Stimulated activated CD4-positive, alpha-beta T cell treated with anti-CD3 and anti-CD28 coated beads, Interleukin-1b, Interleukin-23, amount 100 ng/mL, for 4 hours (primary cell): ENCODE results near the gene LANCL1.
A peak's percentile ranks its signal among the peaks of the same experiment; 100 is the strongest.

Experiments
- DNase-seq, 2 donors: peaks; one replicate each; pipeline ENCODE4 v3.0.0-alpha.2; 2020; ENCODE audit warnings: low read depth in 2 of 2

The LANCL1 gene, protein sequence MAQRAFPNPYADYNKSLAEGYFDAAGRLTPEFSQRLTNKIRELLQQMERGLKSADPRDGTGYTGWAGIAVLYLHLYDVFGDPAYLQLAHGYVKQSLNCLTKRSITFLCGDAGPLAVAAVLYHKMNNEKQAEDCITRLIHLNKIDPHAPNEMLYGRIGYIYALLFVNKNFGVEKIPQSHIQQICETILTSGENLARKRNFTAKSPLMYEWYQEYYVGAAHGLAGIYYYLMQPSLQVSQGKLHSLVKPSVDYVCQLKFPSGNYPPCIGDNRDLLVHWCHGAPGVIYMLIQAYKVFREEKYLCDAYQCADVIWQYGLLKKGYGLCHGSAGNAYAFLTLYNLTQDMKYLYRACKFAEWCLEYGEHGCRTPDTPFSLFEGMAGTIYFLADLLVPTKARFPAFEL

GRCh38 chr2:210476194-210477128 lies at the start of gene LANCL1:
TSS of gene LANCL1 (minus strand) at chr2:210476759. CDS start at chr2:210476396, 363 bp downstream.
- DNase-seq = peak; percentile 56 to 67

DNA sequence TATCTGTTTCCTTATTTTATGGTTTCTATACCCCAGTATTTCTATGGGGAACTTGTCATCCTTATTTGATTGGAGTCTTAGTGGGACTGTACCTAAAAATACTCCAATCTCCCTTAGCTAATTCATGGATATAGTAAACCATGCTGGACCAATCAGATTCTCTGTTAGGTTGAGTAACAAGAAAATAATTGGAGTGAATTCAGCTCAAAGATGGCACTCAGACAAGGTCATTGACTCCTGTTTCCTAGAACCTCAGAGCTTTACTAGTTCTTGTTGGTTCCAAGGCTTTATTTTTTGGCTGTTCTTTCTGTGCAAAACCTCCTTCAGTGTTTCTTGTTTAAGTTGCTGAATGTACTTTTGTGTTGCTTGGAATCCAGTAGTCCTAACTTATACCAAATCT lies 48.0 kb upstream of the LANCL1 start:
- DNase-seq = no peak

DNA sequence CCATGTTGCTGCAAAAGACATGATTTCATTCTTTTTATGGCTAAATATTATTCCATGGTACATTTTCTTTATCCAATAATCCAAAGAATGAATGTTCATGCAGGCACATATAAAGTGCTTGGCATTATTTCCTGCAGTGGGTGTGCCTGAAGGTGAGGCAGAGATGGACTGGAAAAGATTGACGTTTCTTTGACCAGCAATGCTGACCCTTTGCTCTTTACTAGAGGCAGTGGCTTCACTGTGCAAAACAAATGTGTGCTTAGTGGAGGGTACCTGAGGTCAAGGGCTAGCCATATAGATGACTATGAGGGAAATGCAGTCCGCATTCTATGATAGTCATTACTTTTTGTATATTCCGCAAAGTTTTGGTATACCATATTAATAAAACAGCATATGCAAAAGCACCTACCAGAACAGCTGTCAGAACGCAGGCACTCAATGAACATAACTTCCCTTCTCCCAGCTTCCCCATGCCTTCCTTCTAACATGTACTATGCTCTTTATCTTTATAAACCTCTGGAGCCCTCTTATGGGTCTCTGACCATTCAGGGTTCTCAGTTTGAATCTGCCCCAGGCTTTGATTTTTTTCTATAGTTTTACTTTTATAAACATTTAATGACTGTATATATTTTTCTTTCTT lies 47.2 kb upstream of the LANCL1 start:
- no peak for DNase-seq

DNA sequence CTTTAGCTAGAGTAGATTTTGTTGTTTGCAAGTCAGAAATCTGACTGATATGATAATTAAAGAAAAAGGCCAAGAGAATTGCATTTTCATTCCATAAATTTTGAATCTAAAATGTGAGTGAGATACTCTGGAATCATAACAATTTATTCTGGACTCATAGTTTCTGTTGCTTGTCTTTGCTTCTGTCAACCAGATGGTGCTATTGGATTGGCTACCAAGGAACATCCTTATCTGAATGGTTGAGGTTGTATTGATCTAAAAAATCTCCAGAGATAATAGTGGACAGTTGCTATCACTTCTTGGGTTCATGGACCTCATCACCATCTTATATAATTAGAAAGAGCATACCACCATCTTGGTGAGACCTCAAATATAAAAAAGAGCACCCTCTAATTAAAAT lies 45.8 kb upstream of the LANCL1 start:
- no peak for DNase-seq

GRCh38 chr2:210519594-210519993 lies 43.0 kb upstream of the LANCL1 start:
- no peak for DNase-seq

DNA sequence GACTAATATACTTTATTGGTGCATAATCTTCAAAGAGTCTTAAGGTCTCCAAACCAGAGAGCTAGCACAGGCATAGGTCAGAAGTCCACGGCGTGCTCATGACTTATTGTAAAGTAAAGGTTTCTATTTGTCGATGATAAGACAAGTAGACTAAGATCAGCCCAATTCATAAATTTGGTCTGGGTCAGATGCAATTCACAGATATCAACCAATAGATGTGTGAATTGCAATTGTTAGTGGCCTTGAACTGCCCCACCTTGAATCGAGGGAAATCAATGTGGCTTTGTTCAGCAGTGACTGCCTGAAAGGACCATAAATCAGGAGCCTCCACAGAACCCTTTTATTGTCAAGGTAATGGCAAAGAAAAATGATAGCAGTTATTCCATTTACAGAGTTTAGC lies 40.7 kb upstream of the LANCL1 start:
- no peak for DNase-seq

DNA sequence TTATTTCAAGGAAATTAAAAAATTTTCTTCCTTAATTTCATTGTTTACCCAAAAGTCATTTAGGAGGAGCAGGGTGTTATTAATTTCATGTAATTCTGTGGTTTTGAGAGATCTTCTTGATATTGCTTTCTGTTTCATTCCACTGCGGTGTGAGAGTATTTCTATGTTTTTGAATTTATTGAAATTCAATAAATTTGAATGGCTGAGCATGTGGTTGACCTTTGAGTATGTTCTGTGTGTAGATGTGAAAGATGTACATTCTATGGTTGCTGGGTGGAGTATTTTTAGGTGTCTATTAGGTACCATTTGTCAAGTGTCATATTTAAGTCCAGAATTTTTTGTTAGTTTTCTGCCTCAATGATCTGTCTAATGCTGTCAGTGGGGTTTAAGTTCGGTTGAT lies 39.4 kb upstream of the LANCL1 start:
- no peak for DNase-seq

GRCh38 chr2:210503725-210504191 lies 27.2 kb upstream of the LANCL1 start:
- DNase-seq = no peak

- DNase-seq = peak in 1 of 2 donors; percentile 2
Measured at GRCh38 chr2:210503001-210503623, 26.6 kb upstream of the LANCL1 start.

GRCh38 chr2:210496512-210496911 lies 20.0 kb upstream of the LANCL1 start:
- no peak for DNase-seq

GRCh38 chr2:210493528-210493927 lies 17.0 kb upstream of the LANCL1 start:
- DNase-seq = no peak

GRCh38 chr2:210481601-210482175 lies 5.1 kb upstream of the LANCL1 start:
- DNase-seq = no peak

- no peak for DNase-seq
Measured at GRCh38 chr2:210480764-210481163, 4.2 kb upstream of the LANCL1 start.

DNA sequence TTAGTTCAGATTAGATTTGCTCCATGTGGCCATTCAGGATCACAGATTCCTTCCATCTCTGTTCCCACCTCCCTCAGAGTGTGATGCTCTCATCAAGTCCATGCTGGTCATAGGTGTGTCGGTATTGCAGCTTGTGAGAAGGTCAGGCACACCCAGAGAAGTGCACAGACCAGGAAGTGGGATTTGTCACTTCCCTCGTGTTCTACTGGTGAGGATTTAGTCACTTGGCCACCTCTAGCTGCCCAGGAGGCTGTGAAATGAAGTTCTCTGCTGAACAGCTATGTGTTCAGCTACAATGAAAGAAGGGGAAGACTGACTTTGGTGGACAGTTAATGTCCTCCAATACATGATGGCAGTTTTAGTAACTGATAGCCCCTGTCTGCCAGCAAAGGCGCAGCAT lies 3.5 kb upstream of the LANCL1 start:
- no peak for DNase-seq

DNA sequence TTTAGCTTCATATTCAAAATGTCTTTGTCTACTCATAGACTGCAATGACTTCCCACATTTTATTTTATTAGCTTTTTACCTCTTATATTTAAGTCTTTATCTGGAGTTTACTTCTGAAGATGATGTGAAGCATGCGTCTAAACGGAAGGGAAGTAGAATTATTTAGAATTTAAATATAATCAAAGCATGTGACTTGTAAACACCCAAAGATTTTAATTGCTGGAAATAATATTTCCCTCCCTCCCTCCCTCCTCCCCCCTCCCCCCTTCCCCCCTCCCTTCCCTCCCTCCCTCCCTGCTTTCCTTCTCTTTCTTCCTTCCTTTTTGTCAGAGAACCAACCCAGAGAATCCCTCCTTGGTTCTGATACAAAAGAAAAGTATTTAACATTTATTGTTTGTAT lies 2.1 kb upstream of the LANCL1 start:
- no peak for DNase-seq

DNA sequence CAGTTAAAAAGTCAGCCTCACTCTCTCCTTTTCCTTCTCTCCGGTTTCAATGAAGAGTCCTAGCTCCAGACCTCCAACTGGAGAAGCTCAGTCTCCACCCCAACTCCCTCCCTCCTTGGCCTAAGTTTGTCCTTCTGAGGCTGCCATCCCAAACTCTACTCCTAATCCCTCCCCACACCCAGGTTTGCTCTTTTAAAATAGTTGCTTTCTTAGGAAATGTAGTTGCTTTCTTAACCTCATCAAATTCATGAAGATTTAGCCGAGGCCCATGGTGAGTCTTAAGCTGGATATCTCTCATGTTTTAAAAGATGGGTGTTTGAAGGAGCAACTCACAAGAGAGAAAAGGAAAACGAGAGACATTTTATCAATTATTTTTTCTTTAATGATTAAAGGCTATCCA lies 937 bp upstream of the LANCL1 start:
- DNase-seq = peak in 1 of 2 donors; percentile 5

DNA sequence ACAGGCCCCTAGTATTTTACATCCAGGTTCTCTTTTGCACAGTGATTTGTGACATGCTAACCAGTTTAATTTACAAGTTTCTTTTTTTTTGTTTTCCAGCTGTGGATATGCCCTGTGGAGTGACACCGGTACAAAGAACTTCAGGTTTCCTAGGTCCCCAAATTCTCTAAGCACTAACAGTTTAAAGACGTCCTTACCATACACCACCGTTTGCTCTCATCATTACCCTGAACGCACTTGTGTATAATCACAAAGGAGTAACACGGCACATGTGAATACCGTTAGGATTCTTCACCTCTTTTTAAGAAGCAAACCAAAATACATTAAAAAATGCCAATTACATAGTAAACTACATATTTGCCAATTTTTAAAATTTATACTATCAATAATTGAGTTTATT lies 853 bp downstream of the LANCL1 start:
- DNase-seq = no peak

- DNase-seq = no peak
Measured at GRCh38 chr2:210474776-210475175, 1.8 kb downstream of the LANCL1 start.

DNA sequence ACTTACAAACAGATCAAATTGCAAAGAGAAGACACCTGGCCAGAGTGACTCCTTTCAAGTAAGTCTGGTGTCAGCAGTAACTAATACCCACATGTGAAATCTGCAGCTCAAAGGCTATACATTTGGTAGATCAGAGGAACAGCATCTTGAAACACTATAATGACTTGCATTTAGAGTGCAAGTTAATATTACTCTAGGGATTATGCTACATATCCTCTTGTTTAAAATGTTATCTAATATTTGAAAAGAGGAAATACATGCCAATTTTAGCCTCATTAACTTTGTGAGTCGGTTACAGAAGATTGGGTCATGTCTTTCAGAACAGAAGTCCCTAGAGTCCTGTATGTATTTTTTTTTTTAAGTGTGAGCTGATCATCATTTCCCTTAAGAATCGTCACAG lies 15.2 kb downstream of the LANCL1 start:
- no peak for DNase-seq

DNA sequence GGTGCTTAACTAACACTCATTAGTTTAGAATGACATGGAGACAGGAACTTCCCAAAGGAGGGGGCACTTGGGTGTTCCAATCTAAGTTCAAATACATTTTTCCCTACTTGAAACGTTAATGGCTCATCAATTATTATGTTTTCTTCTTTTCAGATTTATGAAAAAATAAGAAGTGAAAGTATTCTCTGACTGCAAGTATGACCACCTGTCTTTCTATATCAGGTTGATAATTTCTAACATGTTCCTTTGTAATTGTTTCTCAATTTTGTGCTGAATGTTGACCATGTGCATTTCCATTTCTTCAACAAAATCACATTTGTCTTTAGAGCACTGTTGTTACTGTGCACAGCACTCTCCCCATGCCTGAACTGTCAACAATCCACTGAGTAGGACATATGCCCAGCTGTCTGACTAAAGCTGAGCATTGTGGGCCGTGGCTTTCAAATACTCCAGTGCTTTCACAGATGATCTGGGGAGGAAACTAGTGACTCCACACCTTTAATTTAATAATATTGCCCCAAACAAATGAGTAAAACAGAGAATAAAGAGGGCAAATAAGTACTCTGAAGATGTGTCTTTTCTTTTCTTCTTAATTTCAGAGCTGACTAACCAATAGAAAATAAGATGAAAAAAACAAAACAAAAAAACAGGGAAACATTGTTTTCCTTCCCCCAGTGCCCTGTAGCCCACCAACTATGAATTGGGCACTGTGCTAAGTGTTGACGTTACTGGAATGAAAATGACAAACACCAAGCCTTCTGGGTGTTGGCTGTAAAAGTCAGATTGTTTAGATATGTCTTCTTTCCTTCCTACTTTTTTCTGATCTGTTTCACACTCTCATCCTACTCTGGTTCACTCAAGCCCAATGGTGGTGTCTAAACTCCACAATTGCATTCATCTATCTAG lies 16.0 kb downstream of the LANCL1 start:
- no peak for DNase-seq
